Astrocyte of the hippocampus (primary cell): ENCODE results near the gene NBAS.
"Not testable (repeated sequence)": the region's sequence is repeated elsewhere in the genome, so short reads cannot be mapped to it uniquely, and the experiment has no call there.

Source experiments
- DNase-seq: peaks from one replicate; pipeline ENCODE4 v3.0.0; 2011; ENCODE audit warnings: low read depth, low spot score

The NBAS gene

GRCh38 chr2:15220603-15221002 lies 340.5 kb downstream of the NBAS start:
- no peak for DNase-seq

- DNase-seq, result no peak
These were observed 342.6 kb downstream of the NBAS start for GRCh38 chr2:15218423-15219086.

- no peak for DNase-seq
These were observed 348.9 kb downstream of the NBAS start for GRCh38 chr2:15212249-15212648.

- not testable (repeated sequence) for DNase-seq
These were observed 350.6 kb downstream of the NBAS start for GRCh38 chr2:15210542-15210941.

GRCh38 chr2:15206419-15206818 lies 354.7 kb downstream of the NBAS start:
- no peak for DNase-seq

- no peak for DNase-seq
These were observed 355.6 kb downstream of the NBAS start for GRCh38 chr2:15205562-15205961.

GRCh38 chr2:15201009-15201408 lies 360.1 kb downstream of the NBAS start:
- no peak for DNase-seq

- no peak for DNase-seq
These were observed 360.6 kb downstream of the NBAS start for GRCh38 chr2:15200581-15200980.

- no peak for DNase-seq
These were observed 363.1 kb downstream of the NBAS start for GRCh38 chr2:15198051-15198450.

- DNase-seq, result no peak
These were observed 365.3 kb downstream of the NBAS start for GRCh38 chr2:15195813-15196212.

- DNase-seq, result no peak
These were observed 369.3 kb downstream of the NBAS start for GRCh38 chr2:15191789-15192188.

- DNase-seq, result peak; percentile 65
These were observed 371.9 kb downstream of the NBAS start for GRCh38 chr2:15189216-15189615.

- DNase-seq, result no peak
These were observed 373.4 kb downstream of the NBAS start for GRCh38 chr2:15187702-15188101.

- no peak for DNase-seq
These were observed 375.0 kb downstream of the NBAS start for GRCh38 chr2:15186118-15186517.

GRCh38 chr2:15184491-15184890 lies 376.6 kb downstream of the NBAS start:
- no peak for DNase-seq

GRCh38 chr2:15182275-15182674 lies 378.9 kb downstream of the NBAS start:
- no peak for DNase-seq

GRCh38 chr2:15181092-15181745 lies 379.9 kb downstream of the NBAS start:
- no peak for DNase-seq

GRCh38 chr2:15180379-15180778 lies 380.8 kb downstream of the NBAS start:
- DNase-seq, result no peak

- no peak for DNase-seq
These were observed 382.2 kb downstream of the NBAS start for GRCh38 chr2:15178946-15179345.

GRCh38 chr2:15177103-15177502 lies 384.0 kb downstream of the NBAS start:
- peak; percentile 91 for DNase-seq

- DNase-seq, result no peak
These were observed 384.5 kb downstream of the NBAS start for GRCh38 chr2:15176604-15177003.

GRCh38 chr2:15174567-15174966 lies 386.6 kb downstream of the NBAS start:
- DNase-seq, result no peak

- DNase-seq, result no peak
These were observed 387.6 kb downstream of the NBAS start for GRCh38 chr2:15173501-15173900.

GRCh38 chr2:15172825-15173224 lies 388.3 kb downstream of the NBAS start:
- no peak for DNase-seq
